ENCODE results near the gene FAM110A. TPM values are rescaled to one million over a fixed set of nuclear protein-coding genes. Genes with fewer than 3 reads are reported as not detected.

FAM110A gene
- total and polyA plus RNA-seq, 2 experiments from 2014 or later, result 30.2 to 34.4 TPM

DNA sequence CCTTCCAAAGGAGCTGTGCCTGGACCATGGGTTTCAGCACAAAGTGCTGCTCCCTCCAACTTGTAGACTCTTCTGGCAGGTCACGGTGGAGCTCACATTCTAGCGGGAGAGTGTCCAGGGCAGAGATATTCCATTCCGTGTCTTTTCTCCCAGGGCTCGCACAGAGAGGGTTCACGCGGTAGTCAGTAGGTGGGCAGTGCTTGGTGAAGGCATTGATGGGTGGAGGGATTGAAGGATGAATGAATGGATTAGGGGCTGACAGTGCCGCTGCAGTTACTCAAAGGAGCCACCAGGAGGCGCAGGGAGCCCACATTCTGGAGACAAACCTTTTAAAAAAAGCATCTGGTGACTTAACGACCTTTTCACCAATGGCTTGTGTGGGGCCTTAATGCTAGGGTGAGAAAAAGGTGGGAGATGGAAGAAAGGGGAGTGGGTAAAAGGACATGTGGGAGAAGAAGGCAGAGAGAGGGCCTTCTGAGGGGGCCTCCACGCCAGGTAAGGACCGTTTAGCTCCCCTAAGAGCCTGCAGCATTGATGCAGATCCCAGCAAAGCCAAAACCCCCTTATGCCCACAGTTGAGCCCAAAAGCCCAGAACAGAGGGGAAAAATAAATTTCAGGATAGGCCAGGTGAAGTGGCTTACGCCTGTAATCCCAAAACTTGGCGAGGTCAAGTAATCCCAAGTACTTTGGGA is 17.5 kb upstream of the FAM110A start:
- H3K9me3 ChIP-seq (ENCODE audit: low read depth), result no peaks in the 10 kb centered on the region
- peaks cover 14% of the 10 kb centered on the region for H3K4me1 ChIP-seq (ENCODE audit: low read depth)
- H3K4me3 ChIP-seq, result no peak overlapping the region
- H3K27me3 ChIP-seq, result no peaks in the 10 kb centered on the region
- DNase-seq (ENCODE audit: low read depth in 1 of 2, low spot score in 1 of 2), result peak; percentile 66 to 78
- peak; percentile 99 for TF ChIP-seq CTCF (IDR thresholded peaks at IDR 0.05; ENCODE audit: low read depth, low read length)
- H3K27ac ChIP-seq, result no peak overlapping the region
- H3K36me3 ChIP-seq, result no peaks in the 10 kb centered on the region

- no peaks in the 10 kb centered on the region for H3K36me3 ChIP-seq
- no peak for TF ChIP-seq CTCF (IDR thresholded peaks at IDR 0.05; ENCODE audit: low read depth, low read length)
- no peak overlapping the region for H3K4me3 ChIP-seq
- peaks cover 23% of the 10 kb centered on the region for H3K4me1 ChIP-seq (ENCODE audit: low read depth)
- H3K27ac ChIP-seq, result no peak overlapping the region
- no peaks in the 10 kb centered on the region for H3K9me3 ChIP-seq (ENCODE audit: low read depth)
- no peaks in the 10 kb centered on the region for H3K27me3 ChIP-seq
- DNase-seq (ENCODE audit: low read depth in 1 of 2, low spot score in 1 of 2), result no peak
Measured at GRCh38 chr20:818001-818664, 15.4 kb upstream of the FAM110A start.

GRCh38 chr20:819680-820322 is 13.7 kb upstream of the FAM110A start:
- no peak for TF ChIP-seq CTCF (IDR thresholded peaks at IDR 0.05; ENCODE audit: low read depth, low read length)
- Histone ChIP-seq H3K4me1 (ENCODE audit: low read depth) (peaks cover 29% of the 10 kb centered on the region), H3K4me3 (no peak overlapping the region), H3K27me3 (no peaks in the 10 kb centered on the region), H3K36me3 (no peaks in the 10 kb centered on the region), H3K9me3 (ENCODE audit: low read depth) (no peaks in the 10 kb centered on the region), H3K27ac (peak overlapping the region; percentile 8)
- no peak for DNase-seq (ENCODE audit: low read depth in 1 of 2, low spot score in 1 of 2)

DNA sequence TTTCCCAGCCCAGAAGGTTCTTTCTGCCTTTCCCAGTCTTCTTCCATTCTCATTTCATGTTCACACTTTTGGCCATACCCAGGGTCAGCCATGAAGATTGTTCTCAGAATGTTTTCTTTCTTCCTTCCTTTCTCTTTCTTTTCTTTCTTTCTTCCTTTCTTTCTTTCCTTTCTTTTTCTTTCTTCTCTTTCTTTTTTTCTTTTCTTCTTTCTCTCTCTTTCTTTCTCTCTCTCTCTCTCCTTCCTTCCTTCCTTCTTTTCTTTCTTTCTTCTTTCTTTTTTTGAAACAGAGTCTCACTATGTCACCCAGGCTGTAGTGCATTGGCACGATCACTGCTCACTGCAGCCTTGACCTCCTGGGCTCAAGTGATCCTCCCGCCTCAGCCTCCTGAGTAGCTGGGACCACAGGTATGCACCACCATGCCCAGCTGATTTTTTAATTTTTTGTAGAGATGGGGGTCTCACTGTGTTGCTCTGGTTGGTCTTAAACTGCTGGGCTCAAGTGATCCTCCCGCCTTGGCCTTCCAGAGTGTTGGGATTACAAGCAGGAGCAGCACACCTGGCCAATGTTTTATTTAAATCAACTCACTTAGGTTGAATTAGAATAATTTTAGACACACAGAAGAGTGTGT is 13.1 kb upstream of the FAM110A start:
- Histone ChIP-seq H3K36me3 (no peaks in the 10 kb centered on the region), H3K27me3 (no peaks in the 10 kb centered on the region), H3K4me3 (no peak overlapping the region), H3K4me1 (ENCODE audit: low read depth) (peaks cover 29% of the 10 kb centered on the region), H3K27ac (peak overlapping the region; percentile 73), H3K9me3 (ENCODE audit: low read depth) (no peaks in the 10 kb centered on the region)
- no peak for TF ChIP-seq CTCF (IDR thresholded peaks at IDR 0.05; ENCODE audit: low read depth, low read length)
- no peak for DNase-seq (ENCODE audit: low read depth in 1 of 2, low spot score in 1 of 2)

DNA sequence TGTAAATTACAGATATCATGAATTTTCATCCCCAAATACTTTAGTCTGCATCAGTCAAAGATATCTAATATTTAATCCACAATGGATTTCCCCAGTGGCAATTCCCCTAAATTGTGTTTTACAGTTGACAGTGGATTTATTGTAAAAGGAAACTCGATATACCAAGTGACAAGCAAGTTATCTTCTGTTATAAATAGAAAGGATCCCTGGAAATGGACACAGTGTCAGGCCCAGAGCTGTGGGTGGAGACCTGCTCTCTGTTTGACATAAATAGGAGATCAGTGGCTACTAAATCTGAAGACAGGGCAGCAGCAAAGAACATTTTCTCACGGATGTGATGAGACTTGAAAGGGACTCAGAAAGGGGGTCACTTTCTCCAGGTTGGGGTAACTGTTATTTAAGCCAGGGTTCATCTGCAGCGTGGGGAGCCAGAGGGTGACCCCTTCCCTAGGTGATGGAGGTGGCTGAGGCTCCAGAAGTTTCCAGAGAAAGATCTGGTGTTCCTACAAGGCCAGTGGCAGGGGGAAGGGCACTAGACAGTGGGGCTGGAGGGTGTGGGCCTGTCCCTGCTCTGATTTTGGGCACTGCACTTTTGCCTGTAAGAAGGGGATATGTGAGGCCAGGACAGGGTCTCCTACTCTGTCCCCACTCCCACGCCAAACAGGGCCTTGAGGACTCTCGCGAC is 12.3 kb upstream of the FAM110A start:
- peak overlapping the region; percentile 73 for H3K27ac ChIP-seq
- DNase-seq (ENCODE audit: low read depth in 1 of 2, low spot score in 1 of 2), result no peak
- no peak overlapping the region for H3K4me3 ChIP-seq
- no peaks in the 10 kb centered on the region for H3K9me3 ChIP-seq (ENCODE audit: low read depth)
- H3K36me3 ChIP-seq, result no peaks in the 10 kb centered on the region
- H3K4me1 ChIP-seq (ENCODE audit: low read depth), result peaks cover 29% of the 10 kb centered on the region
- no peak for TF ChIP-seq CTCF (IDR thresholded peaks at IDR 0.05; ENCODE audit: low read depth, low read length)
- H3K27me3 ChIP-seq, result no peaks in the 10 kb centered on the region
